Mucosa of rectum (tissue), 2 donors: Measurements from ENCODE around the gene PACRG.

Source experiments
- H3K27ac ChIP-seq, 2 donors: one replicate each; pipeline ENCODE4 v1.7.0; 2013; ENCODE audit warnings: inconsistent platforms in 2 of 2, low read depth in 2 of 2, low read length in 2 of 2
- H3K27me3 ChIP-seq, 2 donors: one replicate each; pipeline ENCODE4 v1.7.0; 2013; ENCODE audit warnings: low read length in 2 of 2; ENCODE audit not compliant: control insufficient read depth in 2 of 2, insufficient read depth in 2 of 2
- H3K36me3 ChIP-seq, 2 donors: one replicate each; pipeline ENCODE4 v1.7.0; 2013; ENCODE audit warnings: low read length in 2 of 2; ENCODE audit not compliant: control insufficient read depth in 2 of 2, insufficient read depth in 2 of 2
- H3K4me1 ChIP-seq, 2 donors: one replicate each; pipeline ENCODE4 v1.7.0; 2013; ENCODE audit warnings: low read length in 2 of 2, mild to moderate bottlenecking in 1 of 2; ENCODE audit not compliant: control insufficient read depth in 2 of 2, insufficient read depth in 2 of 2
- H3K4me3 ChIP-seq, 2 donors: one replicate each; pipeline ENCODE4 v1.7.0; 2013; ENCODE audit warnings: low read length in 2 of 2
- H3K9ac ChIP-seq, 2 donors: one replicate each; pipeline ENCODE4 v1.7.0; 2013; ENCODE audit warnings: low read length in 2 of 2, low read depth in 1 of 2, mild to moderate bottlenecking in 1 of 2
- H3K9me3 ChIP-seq, 2 donors: one replicate each; pipeline ENCODE4 v1.7.0; 2013; ENCODE audit warnings: low read length in 2 of 2; ENCODE audit not compliant: control insufficient read depth in 2 of 2
- donor health status: healthy.
- donor health status: Normal muscosa, but diverticular disease.

The PACRG gene

DNA sequence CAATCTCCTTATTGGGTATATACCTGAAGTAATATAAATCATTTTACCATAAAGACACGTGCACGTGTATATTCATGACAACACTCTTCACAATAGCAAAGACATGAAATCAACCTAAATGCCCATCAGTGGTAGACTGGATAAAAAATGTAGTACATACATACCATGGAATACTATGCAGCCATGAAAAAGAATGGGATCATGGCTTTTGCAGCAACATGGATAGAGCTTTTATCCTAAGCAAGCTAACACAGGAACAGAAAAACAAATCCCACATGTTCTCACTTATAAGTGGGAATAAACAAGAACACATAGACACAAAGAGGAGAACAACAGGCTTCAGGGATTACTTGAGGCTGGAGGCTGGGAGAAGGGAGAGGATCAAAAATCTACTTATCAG is 478.4 kb downstream of the PACRG start:
- H3K4me1 ChIP-seq = no peaks in the 10 kb centered on the region
- no peak overlapping the region for H3K4me3 ChIP-seq
- H3K9ac ChIP-seq = no peak overlapping the region
- no peak overlapping the region for H3K27ac ChIP-seq
- no peaks in the 10 kb centered on the region for H3K9me3 ChIP-seq
- H3K27me3 ChIP-seq = no peaks in the 10 kb centered on the region
- H3K36me3 ChIP-seq = no peaks in the 10 kb centered on the region

DNA sequence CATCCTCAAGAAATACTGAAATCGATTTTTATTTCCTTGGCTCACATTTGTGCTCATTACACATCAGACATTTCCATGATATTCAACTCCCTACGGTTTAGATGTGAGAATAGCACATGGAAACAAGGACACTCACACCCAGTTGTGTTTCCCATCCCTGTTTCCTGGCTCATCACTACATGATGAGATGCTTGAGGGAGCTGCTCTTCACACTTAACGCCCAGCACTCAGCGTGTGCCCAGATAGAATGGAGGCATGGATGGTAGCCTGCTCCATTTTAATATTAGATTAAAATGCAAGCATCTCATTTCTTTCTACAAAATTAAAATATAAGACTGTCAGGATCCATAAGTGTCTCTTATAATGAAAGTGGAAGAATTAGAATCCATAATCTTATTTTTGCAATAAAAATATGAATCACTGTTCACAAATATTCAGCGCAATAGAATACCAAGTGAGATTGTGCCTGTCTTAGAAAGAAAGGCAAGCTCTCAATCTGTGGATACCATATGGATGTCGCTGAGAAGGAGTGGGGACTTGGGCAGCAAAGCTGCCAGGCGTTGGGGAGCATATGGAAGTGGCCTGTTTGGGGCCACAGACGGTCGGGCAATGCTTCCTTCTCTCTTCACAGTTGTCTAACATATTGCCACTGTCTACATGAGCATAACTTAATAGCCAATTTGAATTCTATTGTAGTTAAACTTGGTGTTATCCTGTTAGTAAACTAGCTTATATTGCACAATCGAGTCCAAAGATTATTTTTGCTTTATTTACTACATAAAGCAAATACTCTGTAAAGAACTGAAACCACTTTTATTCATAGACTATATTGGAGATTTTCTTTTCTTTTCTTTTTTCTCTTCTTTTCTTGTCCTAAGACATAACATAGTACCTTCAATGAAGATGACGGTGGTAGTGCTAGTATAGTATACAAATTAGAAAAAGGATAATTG is 479.9 kb downstream of the PACRG start:
- no peak overlapping the region for H3K9ac ChIP-seq
- H3K27me3 ChIP-seq = no peaks in the 10 kb centered on the region
- H3K4me3 ChIP-seq = no peak overlapping the region
- peaks cover 0 to 3% of the 10 kb centered on the region in 2 donors for H3K9me3 ChIP-seq
- H3K36me3 ChIP-seq = no peaks in the 10 kb centered on the region
- H3K4me1 ChIP-seq = no peaks in the 10 kb centered on the region
- H3K27ac ChIP-seq = no peak overlapping the region

- H3K4me3 ChIP-seq = no peak overlapping the region
- H3K9ac ChIP-seq = no peak overlapping the region
- H3K27ac ChIP-seq = no peak overlapping the region
- H3K36me3 ChIP-seq = no peaks in the 10 kb centered on the region
- no peaks in the 10 kb centered on the region for H3K27me3 ChIP-seq
- H3K9me3 ChIP-seq = peaks cover 3% of the 10 kb centered on the region in 2 donors
- no peaks in the 10 kb centered on the region for H3K4me1 ChIP-seq
Observed at GRCh38 chr6:163209005-163209404, 481.2 kb downstream of the PACRG start.

GRCh38 chr6:163212123-163212522 is 484.3 kb downstream of the PACRG start:
- H3K4me1 ChIP-seq = no peaks in the 10 kb centered on the region
- H3K27ac ChIP-seq = no peak overlapping the region
- no peak overlapping the region for H3K9ac ChIP-seq
- H3K36me3 ChIP-seq = no peaks in the 10 kb centered on the region
- H3K27me3 ChIP-seq = no peaks in the 10 kb centered on the region
- H3K4me3 ChIP-seq = no peak overlapping the region
- H3K9me3 ChIP-seq = peaks cover 3% of the 10 kb centered on the region in 2 donors

DNA sequence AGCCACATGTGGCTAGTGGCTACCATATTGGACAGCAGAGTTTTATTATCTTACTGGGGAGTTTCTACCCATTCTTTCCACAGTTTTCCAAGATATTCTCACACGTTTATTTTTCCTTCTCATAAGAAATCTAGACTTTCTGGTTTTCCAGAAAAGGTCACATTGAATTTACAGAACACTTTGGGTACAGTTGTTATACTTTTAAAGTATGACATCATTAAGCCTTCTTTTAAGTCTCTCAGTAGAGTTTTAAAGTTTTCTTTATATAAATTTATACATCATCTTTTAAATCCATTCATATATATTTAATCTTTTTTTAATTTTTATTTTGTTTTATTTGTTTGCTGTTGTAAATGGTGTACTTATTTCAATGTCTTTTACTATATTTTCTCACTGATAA is 486.5 kb downstream of the PACRG start:
- Histone ChIP-seq H3K27me3 (no peaks in the 10 kb centered on the region), H3K9ac (no peak overlapping the region), H3K4me3 (no peak overlapping the region), H3K27ac (no peak overlapping the region), H3K36me3 (no peaks in the 10 kb centered on the region), H3K4me1 (no peaks in the 10 kb centered on the region), H3K9me3 (peaks cover 3% of the 10 kb centered on the region in 2 donors)

DNA sequence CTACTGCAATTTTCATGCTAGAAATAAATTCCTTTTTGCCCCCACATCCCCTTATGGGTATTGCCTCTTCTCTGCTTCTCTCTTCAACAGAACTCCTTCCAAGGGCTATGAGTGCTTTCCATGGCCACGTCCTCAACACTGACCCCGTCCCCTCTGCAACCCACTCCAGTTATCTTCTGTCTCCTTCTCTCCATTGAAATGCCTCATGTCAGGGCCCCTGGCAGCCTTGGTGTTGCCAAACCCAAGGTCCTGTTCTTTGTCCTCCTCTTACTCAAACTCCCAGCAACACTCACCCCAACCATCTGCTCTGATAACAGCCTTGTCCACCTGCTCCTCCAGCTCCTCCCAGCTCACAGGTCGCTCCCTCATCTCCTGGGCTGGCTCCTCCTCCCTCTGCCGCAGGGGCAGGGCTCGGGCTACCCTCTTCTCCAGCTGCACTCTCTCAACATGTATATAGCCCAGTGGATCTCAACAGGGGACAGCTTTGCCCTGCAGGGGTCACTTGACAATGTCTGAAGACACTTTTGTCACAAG is 490.7 kb downstream of the PACRG start:
- Histone ChIP-seq H3K27me3 (no peaks in the 10 kb centered on the region), H3K27ac (no peak overlapping the region), H3K4me1 (no peaks in the 10 kb centered on the region), H3K4me3 (no peak overlapping the region), H3K36me3 (no peaks in the 10 kb centered on the region), H3K9ac (no peak overlapping the region), H3K9me3 (peaks cover 0 to under 1% of the 10 kb centered on the region in 2 donors)

DNA sequence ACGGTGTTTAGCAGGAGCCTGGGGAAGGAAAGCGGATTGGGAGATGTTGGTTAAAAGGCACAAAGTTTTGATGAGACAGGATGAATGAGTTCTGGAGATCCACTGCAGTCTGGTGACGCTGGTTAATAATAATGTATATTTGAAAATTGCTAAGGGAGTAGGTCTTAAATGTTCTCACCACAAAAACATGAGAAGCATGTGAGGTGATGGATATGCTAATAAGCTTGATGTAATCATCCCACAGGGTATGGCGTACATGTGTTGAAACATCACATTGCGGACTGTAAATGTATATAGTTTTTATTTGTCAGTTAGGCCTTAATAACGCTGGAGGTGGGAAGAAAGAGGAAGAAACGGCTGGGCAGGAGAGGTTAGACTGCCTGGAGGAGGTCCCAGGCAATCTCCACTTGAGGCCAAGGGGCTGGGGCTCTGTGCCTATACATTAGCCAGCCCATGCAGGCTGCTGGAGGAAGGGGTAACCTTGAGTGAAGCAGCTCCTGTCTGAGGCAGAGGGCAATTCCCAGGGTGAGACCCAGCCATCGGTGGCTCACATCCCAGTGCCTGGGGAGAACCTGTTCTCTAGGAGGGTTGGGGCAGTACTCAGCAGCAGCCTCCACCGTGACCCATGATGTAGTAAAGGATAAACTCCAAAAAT is 498.5 kb downstream of the PACRG start:
- H3K4me1 ChIP-seq = no peaks in the 10 kb centered on the region
- H3K27ac ChIP-seq = no peak overlapping the region
- no peak overlapping the region for H3K4me3 ChIP-seq
- H3K9me3 ChIP-seq = no peaks in the 10 kb centered on the region
- no peak overlapping the region for H3K9ac ChIP-seq
- H3K27me3 ChIP-seq = no peaks in the 10 kb centered on the region
- H3K36me3 ChIP-seq = no peaks in the 10 kb centered on the region

DNA sequence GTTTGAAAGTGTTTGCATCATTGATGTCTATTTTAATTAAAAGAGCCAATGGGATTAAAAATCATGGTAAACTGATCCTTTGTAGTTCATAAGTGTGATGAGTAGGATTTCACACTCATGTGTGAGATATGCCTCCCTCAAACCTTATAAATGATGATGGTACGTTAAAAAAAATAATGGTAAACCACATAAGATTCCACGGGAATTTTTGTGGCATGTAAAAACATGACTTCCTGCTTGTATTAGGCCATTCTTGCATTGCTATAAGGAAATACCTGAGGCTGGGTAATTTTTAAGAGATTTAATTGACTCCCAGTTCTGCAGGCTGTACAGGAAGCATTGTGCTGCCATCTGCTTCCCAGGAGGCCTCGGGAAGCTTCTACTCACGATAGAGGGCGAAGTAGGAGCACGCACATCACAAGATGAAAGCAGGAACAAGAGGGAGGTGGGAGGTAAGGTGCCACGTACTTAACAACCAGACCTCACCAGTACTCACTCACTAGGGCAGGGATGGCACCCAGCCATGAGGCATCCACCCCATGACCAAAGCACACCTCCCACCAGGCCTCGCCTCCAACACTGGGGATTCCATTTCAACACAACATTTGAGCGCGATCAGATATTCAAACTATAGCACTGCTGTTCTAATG is 499.2 kb downstream of the PACRG start:
- Histone ChIP-seq H3K27ac (no peak overlapping the region), H3K27me3 (no peaks in the 10 kb centered on the region)

GRCh38 chr6:163228041-163228440 is 500.3 kb downstream of the PACRG start:
- H3K9ac ChIP-seq = no peak overlapping the region
- H3K9me3 ChIP-seq = no peaks in the 10 kb centered on the region
- H3K4me3 ChIP-seq = no peak overlapping the region
- no peaks in the 10 kb centered on the region for H3K36me3 ChIP-seq
- no peaks in the 10 kb centered on the region for H3K27me3 ChIP-seq
- no peaks in the 10 kb centered on the region for H3K4me1 ChIP-seq
- no peak overlapping the region for H3K27ac ChIP-seq

More for the DNA sequence above, 499.2 kb downstream of the PACRG start:
- H3K36me3 ChIP-seq = no peaks in the 10 kb centered on the region
- H3K4me1 ChIP-seq = no peaks in the 10 kb centered on the region
- no peak overlapping the region for H3K9ac ChIP-seq
- H3K9me3 ChIP-seq = no peaks in the 10 kb centered on the region
- no peak overlapping the region for H3K4me3 ChIP-seq

DNA sequence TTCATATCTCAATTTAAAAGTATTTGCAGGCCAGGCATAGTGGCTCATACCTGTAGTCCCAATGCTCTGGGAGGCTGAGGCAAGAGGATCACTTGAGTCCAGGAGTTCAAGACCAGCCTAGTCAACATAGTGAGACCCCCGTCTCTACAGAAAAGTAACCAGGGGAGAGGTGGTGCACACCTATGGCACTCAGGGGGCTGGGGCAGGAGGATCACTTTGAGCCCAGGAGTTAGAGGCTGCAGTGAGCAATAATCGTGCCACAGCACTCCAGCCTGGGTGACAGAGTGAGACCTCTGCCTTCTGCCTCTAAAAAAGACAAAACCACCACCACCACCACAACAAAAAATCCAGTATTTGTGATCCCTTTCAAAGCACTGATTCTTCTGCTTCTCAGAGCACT is 501.3 kb downstream of the PACRG start:
- Histone ChIP-seq H3K27ac (no peak overlapping the region), H3K27me3 (no peaks in the 10 kb centered on the region), H3K36me3 (no peaks in the 10 kb centered on the region), H3K4me1 (no peaks in the 10 kb centered on the region), H3K9ac (no peak overlapping the region), H3K4me3 (no peak overlapping the region), H3K9me3 (no peaks in the 10 kb centered on the region)
